Neural progenitor cell (in vitro differentiated cells): ENCODE data around the gene LDB3. TPM values are rescaled to one million over a fixed set of nuclear protein-coding genes. Genes with fewer than 3 reads are reported as not detected.

ENCODE experiments used
- DNase-seq: peaks from one replicate; pipeline ENCODE4 v3.0.0-alpha.2; 2016; ENCODE audit warnings: low spot score
- H2AFZ ChIP-seq: fragments of 200-600 bp; sonication (generic); replicated peaks from 2 replicates; pipeline ENCODE4 v1.6.1; 2016; ENCODE audit warnings: antibody characterized with exemption
- H3F3A ChIP-seq: fragments of 200-600 bp; sonication (generic); 2 replicates; pipeline ENCODE4 v1.6.1; 2016; ENCODE audit warnings: antibody characterized with exemption, low read depth
- H3K27ac ChIP-seq: fragments of 200-600 bp; sonication (generic); 2 replicates; pipeline ENCODE4 v1.5.1; 2016; ENCODE audit warnings: mild to moderate bottlenecking
- H3K27me3 ChIP-seq: fragments of 200-600 bp; sonication (generic); 2 replicates; pipeline ENCODE4 v1.6.1; 2016; ENCODE audit warnings: mild to moderate bottlenecking, moderate library complexity
- H3K36me3 ChIP-seq: fragments of 200-600 bp; sonication (generic); 2 replicates; pipeline ENCODE4 v1.5.1; 2016
- H3K4me1 ChIP-seq: fragments of 200-600 bp; sonication (generic); 2 replicates; pipeline ENCODE4 v1.6.1; 2016; ENCODE audit warnings: mixed run types
- H3K4me2 ChIP-seq: fragments of 200-600 bp; sonication (generic); 2 replicates; pipeline ENCODE4 v1.6.1; 2016
- H3K4me3 ChIP-seq: fragments of 200-600 bp; sonication (generic); 2 replicates; pipeline ENCODE4 v1.5.1; 2016
- H3K79me2 ChIP-seq: fragments of 200-600 bp; sonication (generic); 2 replicates; pipeline ENCODE4 v1.6.1; 2016; ENCODE audit warnings: low read depth
- H3K9ac ChIP-seq: fragments of 200-600 bp; sonication (generic); 2 replicates; pipeline ENCODE4 v1.6.1; 2016
- H3K9me3 ChIP-seq: fragments of 200-600 bp; sonication (generic); 2 replicates; pipeline ENCODE4 v1.5.1; 2016; ENCODE audit warnings: low read depth
- H4K20me1 ChIP-seq: fragments of 200-600 bp; sonication (generic); 2 replicates; pipeline ENCODE4 v1.6.1; 2016; ENCODE audit warnings: low read depth
- H3K27ac Mint-ChIP-seq: 3 replicates; pipeline ENCODE4 v1.8.0; 2021; ENCODE audit warnings: mixed read lengths
- H3K27me3 Mint-ChIP-seq: 2 replicates; pipeline ENCODE4 v1.8.0; 2022; ENCODE audit warnings: low read depth, mild to moderate bottlenecking, inconsistent platforms, moderate library complexity, mixed read lengths; ENCODE audit not compliant: insufficient read depth
- H3K36me3 Mint-ChIP-seq: 3 replicates; pipeline ENCODE4 v1.8.0; 2021; ENCODE audit warnings: mixed read lengths
- H3K4me1 Mint-ChIP-seq: 3 replicates; pipeline ENCODE4 v1.8.0; 2021; ENCODE audit warnings: mixed read lengths
- H3K4me3 Mint-ChIP-seq: 3 replicates; pipeline ENCODE4 v1.8.0; 2021; ENCODE audit warnings: mild to moderate bottlenecking, moderate library complexity, mixed read lengths
- H3K9me3 Mint-ChIP-seq: 3 replicates; pipeline ENCODE4 v1.8.0; 2020; ENCODE audit warnings: mixed read lengths
- EZH2 ChIP-seq: fragments of 200-600 bp; sonication (generic); IDR thresholded peaks from 2 replicates; pipeline ENCODE4 v1.6.1; 2017; ENCODE audit warnings: antibody characterized with exemption, mild to moderate bottlenecking, moderate library complexity
- EZH2phosphoT487 ChIP-seq: fragments of 200-600 bp; sonication (generic); IDR thresholded peaks from 2 replicates; pipeline ENCODE4 v1.6.1; 2017; ENCODE audit warnings: antibody characterized with exemption
- total RNA-seq: library from RNA; depleted of rRNA; stranded (reverse); fragments of >200 nt; gene quantifications from 2 replicates; pipeline ENCODE4 v1.2.3, GENCODE V29; 2015; ENCODE audit warnings: low replicate concordance
- TF ChIP-seq, protein P1 (sequence below): fragments of 200-600 bp; sonication (generic); IDR thresholded peaks from 2 replicates; pipeline ENCODE4 v1.5.1; 2017; ENCODE audit warnings: antibody characterized with exemption, mild to moderate bottlenecking

The LDB3 gene
- total RNA-seq, 1 donor from 2014 or later = not detected

DNA sequence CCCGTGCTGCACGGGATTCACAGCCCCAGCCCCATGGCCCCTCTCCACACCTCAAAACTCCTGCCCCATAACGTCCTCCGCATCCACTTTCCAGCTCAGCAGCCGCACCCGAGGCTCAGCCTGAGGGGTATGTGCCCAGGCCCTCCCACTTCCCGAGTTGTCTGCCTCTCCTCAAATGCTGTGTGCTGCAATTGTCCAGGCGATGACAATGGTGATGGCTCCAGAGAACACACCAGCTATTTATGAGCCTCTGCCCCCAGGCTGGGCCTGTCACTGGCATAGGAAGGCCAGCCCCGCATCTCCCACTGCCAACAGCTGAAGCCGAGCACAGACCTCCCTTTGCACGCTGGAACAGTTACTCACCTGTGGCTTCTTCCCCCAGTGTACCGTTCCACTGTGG, 2.4 kb upstream of the LDB3 start:
- H3K4me1 ChIP-seq = peaks cover 13% of the 10 kb centered on the region
- DNase-seq = no peak
- no peak overlapping the region for H3K4me2 ChIP-seq
- no peaks in the 10 kb centered on the region for H3K27me3 ChIP-seq
- no peaks in the 10 kb centered on the region for H4K20me1 ChIP-seq
- no peak overlapping the region for H3K4me3 Mint-ChIP-seq
- no peaks in the 10 kb centered on the region for H3K79me2 ChIP-seq
- no peak overlapping the region for H2AFZ ChIP-seq
- peaks cover 35% of the 10 kb centered on the region for H3K4me1 Mint-ChIP-seq
- H3K27ac ChIP-seq = no peak overlapping the region
- H3K9me3 Mint-ChIP-seq = no peaks in the 10 kb centered on the region
- H3K9ac ChIP-seq = no peak overlapping the region
- no peaks in the 10 kb centered on the region for H3F3A ChIP-seq
- H3K36me3 ChIP-seq = no peaks in the 10 kb centered on the region
- TF ChIP-seq EZH2phosphoT487 (no peak), EZH2 (no peak)
- TF ChIP-seq, protein P1, sequence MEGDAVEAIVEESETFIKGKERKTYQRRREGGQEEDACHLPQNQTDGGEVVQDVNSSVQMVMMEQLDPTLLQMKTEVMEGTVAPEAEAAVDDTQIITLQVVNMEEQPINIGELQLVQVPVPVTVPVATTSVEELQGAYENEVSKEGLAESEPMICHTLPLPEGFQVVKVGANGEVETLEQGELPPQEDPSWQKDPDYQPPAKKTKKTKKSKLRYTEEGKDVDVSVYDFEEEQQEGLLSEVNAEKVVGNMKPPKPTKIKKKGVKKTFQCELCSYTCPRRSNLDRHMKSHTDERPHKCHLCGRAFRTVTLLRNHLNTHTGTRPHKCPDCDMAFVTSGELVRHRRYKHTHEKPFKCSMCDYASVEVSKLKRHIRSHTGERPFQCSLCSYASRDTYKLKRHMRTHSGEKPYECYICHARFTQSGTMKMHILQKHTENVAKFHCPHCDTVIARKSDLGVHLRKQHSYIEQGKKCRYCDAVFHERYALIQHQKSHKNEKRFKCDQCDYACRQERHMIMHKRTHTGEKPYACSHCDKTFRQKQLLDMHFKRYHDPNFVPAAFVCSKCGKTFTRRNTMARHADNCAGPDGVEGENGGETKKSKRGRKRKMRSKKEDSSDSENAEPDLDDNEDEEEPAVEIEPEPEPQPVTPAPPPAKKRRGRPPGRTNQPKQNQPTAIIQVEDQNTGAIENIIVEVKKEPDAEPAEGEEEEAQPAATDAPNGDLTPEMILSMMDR = no peak
- peaks cover 4% of the 10 kb centered on the region for H3K27me3 Mint-ChIP-seq
- no peaks in the 10 kb centered on the region for H3K36me3 Mint-ChIP-seq
- H3K9me3 ChIP-seq = no peaks in the 10 kb centered on the region
- no peak overlapping the region for H3K4me3 ChIP-seq
- peak overlapping the region; percentile 59 for H3K27ac Mint-ChIP-seq

DNA sequence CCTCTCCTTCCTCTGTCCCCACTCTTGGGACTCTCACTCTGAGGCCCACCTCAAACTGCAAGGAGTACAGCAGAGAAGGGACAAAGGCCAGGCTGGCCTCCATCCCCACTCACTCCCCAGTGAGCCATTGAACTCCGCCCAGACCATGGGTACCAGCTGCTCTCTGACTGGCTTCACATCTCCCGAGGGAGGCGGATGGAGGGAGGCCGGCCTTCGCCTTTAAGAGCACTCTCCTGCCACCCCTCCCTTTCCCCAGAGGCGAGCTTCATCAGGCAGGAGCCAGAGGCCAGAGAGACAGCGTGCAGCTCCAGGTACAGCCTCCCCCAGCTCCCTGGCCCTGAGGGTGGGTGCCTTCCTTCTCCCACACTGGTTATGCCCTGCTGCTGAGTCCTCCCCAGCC, 1.8 kb upstream of the LDB3 start:
- Histone ChIP-seq H3K27ac (no peak overlapping the region), H3K9ac (no peak overlapping the region), H3K79me2 (no peaks in the 10 kb centered on the region), H3K36me3 (no peaks in the 10 kb centered on the region), H3K27me3 (no peaks in the 10 kb centered on the region), H3K4me2 (no peak overlapping the region), H3K4me3 (no peak overlapping the region), H4K20me1 (no peaks in the 10 kb centered on the region), H3K9me3 (no peaks in the 10 kb centered on the region), H3K4me1 (peaks cover 13% of the 10 kb centered on the region), H2AFZ (no peak overlapping the region), H3F3A (no peaks in the 10 kb centered on the region)
- H3K36me3 Mint-ChIP-seq = no peaks in the 10 kb centered on the region
- no peak for DNase-seq
- H3K27me3 Mint-ChIP-seq = peaks cover 4% of the 10 kb centered on the region
- H3K4me3 Mint-ChIP-seq = peak overlapping the region; percentile 36
- peaks cover 35% of the 10 kb centered on the region for H3K4me1 Mint-ChIP-seq
- H3K9me3 Mint-ChIP-seq = no peaks in the 10 kb centered on the region
- H3K27ac Mint-ChIP-seq = peak overlapping the region; percentile 59
- TF ChIP-seq, protein P1 = no peak
- TF ChIP-seq EZH2 (no peak), EZH2phosphoT487 (no peak)

DNA sequence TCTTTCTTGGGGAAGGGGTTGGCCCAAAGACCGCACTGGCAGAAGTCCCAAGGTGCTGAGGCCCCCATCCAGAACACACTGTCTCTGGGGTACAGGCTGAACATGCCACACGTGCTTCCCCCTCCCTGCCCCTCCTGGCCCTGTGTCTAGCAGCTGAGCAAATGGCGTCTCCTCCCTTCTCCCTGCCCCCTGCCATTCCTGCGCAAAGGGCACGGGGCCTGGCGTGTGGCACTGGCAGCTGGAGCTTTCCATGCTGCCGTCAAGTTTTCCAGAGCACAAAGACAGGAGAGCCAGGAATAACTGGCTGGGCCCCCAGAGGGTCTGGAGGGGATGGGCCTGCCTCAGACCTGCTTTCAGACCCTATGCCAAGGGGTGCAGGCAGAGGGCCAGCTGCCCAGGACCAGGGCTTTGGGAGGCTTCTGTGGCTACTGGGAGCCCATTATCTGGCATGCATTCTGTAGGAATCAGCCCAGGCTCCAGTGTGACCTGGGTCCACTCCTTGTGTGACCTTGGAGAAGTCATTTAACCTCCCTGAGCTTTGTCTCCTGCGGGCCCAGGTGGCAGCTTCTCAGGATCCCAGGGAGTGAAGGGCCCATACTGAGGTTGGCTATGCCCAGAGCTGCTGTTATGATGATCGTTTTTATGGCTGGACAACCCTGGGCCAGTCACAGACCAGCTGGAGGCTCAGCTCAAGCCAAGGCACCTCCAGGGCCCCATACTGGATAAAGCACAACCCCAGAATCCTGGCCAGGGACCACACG, 710 bp upstream of the LDB3 start:
- Histone ChIP-seq H3K27me3 (no peaks in the 10 kb centered on the region), H3F3A (no peaks in the 10 kb centered on the region), H3K4me2 (no peak overlapping the region), H3K36me3 (no peaks in the 10 kb centered on the region), H3K4me3 (no peak overlapping the region), H3K4me1 (peaks cover 19% of the 10 kb centered on the region), H3K9ac (no peak overlapping the region), H2AFZ (no peak overlapping the region), H3K79me2 (no peaks in the 10 kb centered on the region), H3K9me3 (no peaks in the 10 kb centered on the region), H3K27ac (no peak overlapping the region), H4K20me1 (no peaks in the 10 kb centered on the region)
- Mint-ChIP-seq H3K36me3 (no peaks in the 10 kb centered on the region), H3K9me3 (no peaks in the 10 kb centered on the region), H3K4me1 (peaks cover 41% of the 10 kb centered on the region), H3K27me3 (peaks cover 4% of the 10 kb centered on the region), H3K27ac (no peak overlapping the region), H3K4me3 (no peak overlapping the region)
- no peak for DNase-seq
- TF ChIP-seq, protein P1 = no peak
- TF ChIP-seq EZH2 (no peak), EZH2phosphoT487 (no peak)
